ENCODE data around the gene PLCL2.

GRCh38 chr3:17030956-17031652 is 146.3 kb downstream of the PLCL2 start:
- no peak for TF ChIP-seq CTCF (IDR thresholded peaks at IDR 0.05; ENCODE audit: extremely low read depth in 1 of 2, insufficient read depth in 1 of 2, low read depth in 1 of 2, low read length in 2 of 2)
- TF ChIP-seq EZH2 (IDR thresholded peaks at IDR 0.05; ENCODE audit: borderline replicate concordance, low read depth, low read length, severe bottlenecking) = no peak
- TF ChIP-seq POLR2AphosphoS5 (IDR thresholded peaks at IDR 0.05; ENCODE audit: insufficient read depth, low read depth, low read length) = no peak
- TF ChIP-seq POLR2A (IDR thresholded peaks at IDR 0.05; ENCODE audit: low read depth, low read length) = no peak
- TF ChIP-seq MYC (IDR thresholded peaks at IDR 0.05; ENCODE audit: low read depth, low read length) = no peak
- no peak for TF ChIP-seq GATA2 (IDR thresholded peaks at IDR 0.05; ENCODE audit: insufficient read depth, insufficient read length, low read depth, low read length)
- TF ChIP-seq MAX (IDR thresholded peaks at IDR 0.05; ENCODE audit: insufficient read depth, insufficient read length) = no peak
